Mucosa of descending colon (tissue), 3 donors: ENCODE measurements around the gene AK8. TPM values are rescaled to one million over a fixed set of nuclear protein-coding genes. Genes with fewer than 3 reads are reported as not detected.

ENCODE experiments used
- ATAC-seq: fragments of 200-7000 bp; cut with Tn5 transposase; one replicate; pipeline ENCODE4 v1.9.1; 2020; ENCODE audit warnings: mild to moderate bottlenecking, moderate library complexity
- DNase-seq, 3 donors: peaks; one replicate each; pipeline ENCODE4 v3.0.0-alpha.2; 2020
- H3K36me3 ChIP-seq: fragments of 200-600 bp; one replicate; pipeline ENCODE4 v1.8.0; 2021; ENCODE audit warnings: low read depth, mild to moderate bottlenecking
- H3K4me1 ChIP-seq: fragments of 200-600 bp; one replicate; pipeline ENCODE4 v1.8.0; 2021; ENCODE audit warnings: low read depth, mild to moderate bottlenecking
- H3K4me3 ChIP-seq: fragments of 200-600 bp; one replicate; pipeline ENCODE4 v1.8.0; 2021; ENCODE audit warnings: mild to moderate bottlenecking
- H3K9me3 ChIP-seq: fragments of 200-600 bp; one replicate; pipeline ENCODE4 v1.8.0; 2021; ENCODE audit warnings: mild to moderate bottlenecking
- CTCF ChIP-seq: fragments of 200-600 bp; IDR thresholded peaks from one replicate; pipeline ENCODE4 v1.8.0; 2022; ENCODE audit warnings: antibody characterized with exemption, mild to moderate bottlenecking
- intact Hi-C, 2 donors: fragments of 100-400 bp; cut with DNase I in 1 of 2; cut with micrococcal nuclease in 1 of 2; formaldehyde crosslinking; loops; one replicate each; pipeline versions ENCODE4 v1.11.0 to v1.11.1; 2022; cut with DNase I, micrococcal nuclease
- total RNA-seq, 3 donors: library from RNA; stranded (reverse); fragmentation: NEBNext Ultra II Directional in 2 of 3; extraction: Animal tissue kit (Norgen Biotek cat#: 25700) in 2 of 3; gene quantifications; one replicate each; pipeline versions ENCODE4 v1.2.1 to v1.2.4, GENCODE V29; 2021 to 2023
- donor health status: DM: no; HTN: no; CAD: no; lungs with moderate emphysema.
- donor health status: DM: no; HTN: no; CAD: no.
- donor health status: DM: no; HTN: yes; CAD: no.

The AK8 gene
- total RNA-seq, 3 donors from 2014 or later = 0.96 to 2.0 TPM; not detected in 1

DNA sequence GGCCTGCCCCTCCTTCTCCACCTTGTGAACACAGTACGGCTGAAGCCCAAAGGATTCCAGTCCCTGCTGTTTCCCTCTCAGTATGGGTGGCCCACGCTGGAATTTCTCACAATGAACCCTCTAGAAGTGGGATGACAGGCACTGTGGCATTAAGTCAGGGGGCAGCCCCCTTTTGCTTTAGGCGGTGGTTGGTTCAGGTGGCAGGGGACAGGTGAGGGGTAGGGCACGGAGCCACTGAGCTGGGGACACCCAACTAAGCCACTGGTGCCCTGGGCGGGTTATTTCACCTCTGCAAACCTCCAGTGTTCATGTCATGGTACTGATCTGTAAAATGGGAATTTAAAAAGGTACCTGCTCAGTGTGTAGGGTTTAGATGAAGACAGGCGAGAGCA, 8.2 kb upstream of the AK8 start:
- H3K4me3 ChIP-seq = no peak overlapping the region
- H3K36me3 ChIP-seq = no peaks in the 10 kb centered on the region
- no peak for TF ChIP-seq CTCF
- no peaks in the 10 kb centered on the region for H3K4me1 ChIP-seq
- no peak for DNase-seq
- no peak for ATAC-seq
- no peaks in the 10 kb centered on the region for H3K9me3 ChIP-seq
- intact Hi-C loops = no loop called here

DNA sequence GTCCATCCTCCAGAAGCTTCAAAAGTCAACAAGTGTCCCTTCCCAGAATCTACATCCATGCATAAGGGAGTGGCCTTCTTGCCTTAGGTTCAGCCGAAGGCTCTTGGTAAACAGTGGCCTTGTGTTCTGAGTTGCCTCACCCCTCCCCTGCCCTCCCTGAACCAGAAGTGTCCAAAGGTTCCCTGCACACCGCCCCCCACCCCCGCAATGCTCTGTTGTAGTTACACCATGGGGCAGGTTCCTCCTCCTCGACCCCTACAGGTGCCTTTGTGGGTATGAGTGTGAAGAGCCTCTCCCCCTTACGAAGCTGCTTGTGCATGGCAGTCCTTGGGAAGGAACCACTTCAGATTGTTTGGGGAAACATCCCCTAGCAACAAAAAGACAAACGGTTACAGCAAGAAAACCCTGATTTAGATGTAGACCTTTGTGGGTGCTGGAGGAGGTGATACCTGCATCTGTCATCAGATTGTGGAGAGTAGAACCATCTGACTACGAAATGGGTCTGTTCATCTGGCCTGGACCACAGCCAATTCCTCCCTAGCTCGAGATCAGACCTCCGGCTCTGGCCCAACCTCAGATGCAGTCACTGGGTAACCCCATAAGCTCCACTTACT, 7.7 kb upstream of the AK8 start:
- DNase-seq (no peak), ATAC-seq (peak; percentile 51)
- Histone ChIP-seq H3K4me3 (no peak overlapping the region), H3K9me3 (no peaks in the 10 kb centered on the region), H3K4me1 (no peaks in the 10 kb centered on the region), H3K36me3 (no peaks in the 10 kb centered on the region)
- TF ChIP-seq CTCF = no peak
- intact Hi-C loops = no loop called here

DNA sequence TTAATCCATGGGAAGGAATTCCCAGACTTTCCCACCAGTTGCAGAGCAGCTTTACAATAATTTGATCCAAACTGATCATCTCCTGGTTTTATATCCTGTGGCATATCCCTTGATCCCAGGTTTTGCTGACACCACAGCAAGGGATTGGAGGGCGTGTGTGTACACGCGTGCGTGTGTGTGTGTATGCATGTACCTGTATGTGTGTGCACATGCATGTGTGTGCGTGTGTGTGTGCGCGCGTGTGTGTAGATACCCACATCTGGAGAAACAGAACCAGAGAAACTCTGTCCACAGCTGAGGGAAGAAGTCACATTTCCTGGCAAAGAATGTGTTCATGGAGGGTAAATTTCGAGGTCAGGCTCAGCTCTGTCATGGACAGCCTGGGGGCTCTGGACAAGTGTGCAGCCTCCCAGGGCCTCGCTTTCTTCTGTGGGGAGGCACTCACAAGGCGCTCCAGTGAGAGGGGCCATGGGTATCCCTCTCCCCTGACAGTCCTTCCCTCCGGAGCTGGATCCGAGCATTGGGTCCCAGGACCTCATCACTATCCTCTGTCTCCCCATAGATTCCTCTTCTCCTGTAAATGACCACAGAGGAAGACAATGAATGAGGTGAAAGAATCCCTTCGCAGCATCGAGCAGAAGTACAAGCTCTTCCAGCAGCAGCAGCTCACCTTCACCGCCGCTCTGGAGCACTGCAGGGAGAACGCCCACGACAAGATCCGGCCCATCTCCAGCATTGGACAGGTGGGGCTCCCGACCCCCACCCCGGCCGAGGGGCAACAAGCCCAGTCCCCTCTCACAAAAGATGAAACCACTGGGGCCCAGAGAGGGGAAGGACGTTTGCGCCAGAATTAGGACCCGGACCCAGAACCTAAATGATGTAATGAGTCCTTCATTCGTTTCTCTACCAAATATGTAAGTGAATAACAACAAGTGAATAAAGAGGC, 5.5 kb upstream of the AK8 start:
- H3K4me1 ChIP-seq = peaks cover 5% of the 10 kb centered on the region
- intact Hi-C loops = no loop called here
- ATAC-seq (no peak), DNase-seq (no peak)
- H3K4me3 ChIP-seq = no peak overlapping the region
- H3K36me3 ChIP-seq = no peaks in the 10 kb centered on the region
- no peaks in the 10 kb centered on the region for H3K9me3 ChIP-seq
- no peak for TF ChIP-seq CTCF

- DNase-seq (no peak), ATAC-seq (no peak)
- intact Hi-C loops = no loop called here
- no peak for TF ChIP-seq CTCF
- Histone ChIP-seq H3K4me1 (peaks cover 5% of the 10 kb centered on the region), H3K36me3 (no peaks in the 10 kb centered on the region), H3K4me3 (no peak overlapping the region), H3K9me3 (no peaks in the 10 kb centered on the region)
Measured at GRCh38 chr9:132882616-132883015, 4.5 kb upstream of the AK8 start.

DNA sequence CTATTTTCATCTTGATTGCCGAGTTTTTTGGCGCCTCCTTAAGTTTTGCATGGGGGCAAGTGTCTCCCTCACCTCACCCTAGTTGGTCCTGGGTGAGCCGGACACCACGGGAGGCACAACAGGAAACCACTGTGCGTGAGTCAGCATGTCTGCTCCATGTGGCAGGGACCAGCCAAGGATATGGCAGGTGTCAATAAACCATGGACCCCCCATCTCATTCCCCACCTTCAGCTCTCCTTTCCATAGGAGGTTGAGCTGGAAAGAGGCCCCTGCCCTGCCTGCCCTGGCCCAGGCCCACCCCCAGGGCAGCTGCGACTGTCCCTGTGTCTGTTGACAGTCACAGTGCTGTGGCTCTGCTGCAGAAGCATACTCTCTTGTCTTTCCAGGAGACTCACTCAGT, 3.7 kb upstream of the AK8 start:
- Histone ChIP-seq H3K36me3 (no peaks in the 10 kb centered on the region), H3K9me3 (no peaks in the 10 kb centered on the region), H3K4me1 (peaks cover 5% of the 10 kb centered on the region), H3K4me3 (no peak overlapping the region)
- intact Hi-C loops = no loop called here
- TF ChIP-seq CTCF = no peak
- DNase-seq (no peak), ATAC-seq (no peak)
